NB4 (cell line): ENCODE results near the gene PPFIBP2.

Source experiments
- DNase-seq: peaks from one replicate; pipeline ENCODE4 v3.0.0; 2010; ENCODE audit warnings: low read depth
- H3K4me3 ChIP-seq: one replicate; pipeline ENCODE4 v1.5.1; 2011; ENCODE audit warnings: mild to moderate bottlenecking, low read depth, low read length, moderate library complexity
- MAX ChIP-seq: IDR thresholded peaks from 2 replicates; pipeline ENCODE4 v1.6.1; 2011; ENCODE audit warnings: low read depth, low read length
- MYC ChIP-seq: IDR thresholded peaks from 2 replicates; pipeline ENCODE4 v1.6.1; 2011; ENCODE audit warnings: low read depth, low read length
- POLR2A ChIP-seq: IDR thresholded peaks from 2 replicates; pipeline ENCODE4 v1.6.1; 2011; ENCODE audit warnings: mild to moderate bottlenecking; ENCODE audit not compliant: insufficient read length; ENCODE audit errors: extremely low read depth
- TF ChIP-seq, protein P1 (sequence below): IDR thresholded peaks from one replicate; pipeline ENCODE4 v1.5.1; 2012; ENCODE audit warnings: low read depth, low read length

PPFIBP2 gene

GRCh38 chr11:7547687-7548086, 33.9 kb downstream of the PPFIBP2 start:
- DNase-seq = no peak
- H3K4me3 ChIP-seq = no peak overlapping the region
- no peak for TF ChIP-seq MYC
- no peak for TF ChIP-seq POLR2A
- TF ChIP-seq, protein P1, sequence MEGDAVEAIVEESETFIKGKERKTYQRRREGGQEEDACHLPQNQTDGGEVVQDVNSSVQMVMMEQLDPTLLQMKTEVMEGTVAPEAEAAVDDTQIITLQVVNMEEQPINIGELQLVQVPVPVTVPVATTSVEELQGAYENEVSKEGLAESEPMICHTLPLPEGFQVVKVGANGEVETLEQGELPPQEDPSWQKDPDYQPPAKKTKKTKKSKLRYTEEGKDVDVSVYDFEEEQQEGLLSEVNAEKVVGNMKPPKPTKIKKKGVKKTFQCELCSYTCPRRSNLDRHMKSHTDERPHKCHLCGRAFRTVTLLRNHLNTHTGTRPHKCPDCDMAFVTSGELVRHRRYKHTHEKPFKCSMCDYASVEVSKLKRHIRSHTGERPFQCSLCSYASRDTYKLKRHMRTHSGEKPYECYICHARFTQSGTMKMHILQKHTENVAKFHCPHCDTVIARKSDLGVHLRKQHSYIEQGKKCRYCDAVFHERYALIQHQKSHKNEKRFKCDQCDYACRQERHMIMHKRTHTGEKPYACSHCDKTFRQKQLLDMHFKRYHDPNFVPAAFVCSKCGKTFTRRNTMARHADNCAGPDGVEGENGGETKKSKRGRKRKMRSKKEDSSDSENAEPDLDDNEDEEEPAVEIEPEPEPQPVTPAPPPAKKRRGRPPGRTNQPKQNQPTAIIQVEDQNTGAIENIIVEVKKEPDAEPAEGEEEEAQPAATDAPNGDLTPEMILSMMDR = no peak

GRCh38 chr11:7548659-7549274, 35.0 kb downstream of the PPFIBP2 start:
- peak; percentile 35 for DNase-seq
- TF ChIP-seq POLR2A (no peak), MYC (no peak), MAX (no peak)
- TF ChIP-seq, protein P1 = peak; percentile 45

DNA sequence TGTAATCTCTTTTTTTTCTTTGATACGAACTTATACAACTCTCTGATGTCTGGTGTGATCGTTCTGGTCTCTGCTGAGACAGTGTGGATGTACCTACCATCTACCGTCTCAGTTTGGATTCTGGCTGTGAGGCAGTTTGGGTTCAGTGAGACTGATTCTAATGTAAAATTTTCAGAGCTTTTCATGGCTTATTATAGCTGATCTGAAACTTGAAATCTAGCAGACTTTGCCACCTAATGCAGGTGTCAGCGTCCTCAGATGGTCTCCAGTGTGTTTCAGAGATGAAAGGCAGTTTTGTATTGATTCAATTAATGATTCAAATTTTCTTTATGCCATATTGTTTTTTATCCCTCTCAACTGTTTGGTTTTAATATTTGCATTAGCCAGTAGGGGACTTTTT, 35.9 kb downstream of the PPFIBP2 start:
- TF ChIP-seq, protein P1 = no peak
- no peak for TF ChIP-seq MAX
- TF ChIP-seq POLR2A = no peak
- TF ChIP-seq MYC = no peak
- DNase-seq = no peak
- H3K4me3 ChIP-seq = no peak overlapping the region

More at GRCh38 chr11:7548659-7549274, 35.0 kb downstream of the PPFIBP2 start:
- H3K4me3 ChIP-seq = no peak overlapping the region

- TF ChIP-seq MAX (no peak), POLR2A (no peak), MYC (no peak)
- TF ChIP-seq, protein P1 = no peak
- no peak overlapping the region for H3K4me3 ChIP-seq
Measured at GRCh38 chr11:7551571-7551970, 37.8 kb downstream of the PPFIBP2 start.

DNA sequence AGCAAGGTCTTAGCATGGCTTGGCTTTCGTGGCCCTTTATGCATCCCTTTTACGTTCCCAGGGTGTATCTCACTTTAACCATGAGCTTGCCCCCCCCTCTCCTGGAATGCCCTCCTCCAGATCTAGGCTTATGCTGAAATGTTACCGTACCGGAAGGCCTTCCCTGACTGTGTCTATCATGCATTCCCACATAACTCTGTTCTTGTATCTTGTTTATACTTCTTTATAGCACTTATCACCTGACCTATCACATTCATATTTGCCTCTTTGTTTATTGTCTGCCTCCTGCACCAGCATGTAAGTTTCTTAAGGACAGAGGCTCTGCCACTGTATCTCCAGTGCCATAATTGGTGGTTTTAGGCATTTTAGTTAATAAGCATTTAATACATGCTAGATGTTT, 38.9 kb downstream of the PPFIBP2 start:
- H3K4me3 ChIP-seq = no peak overlapping the region
- DNase-seq = no peak
- TF ChIP-seq MYC (no peak), POLR2A (no peak), MAX (no peak)
- TF ChIP-seq, protein P1 = no peak

More at GRCh38 chr11:7551571-7551970, 37.8 kb downstream of the PPFIBP2 start:
- DNase-seq = no peak

- no peak for DNase-seq
- no peak overlapping the region for H3K4me3 ChIP-seq
- TF ChIP-seq MAX (no peak), POLR2A (no peak), MYC (no peak)
- TF ChIP-seq, protein P1 = no peak
Measured at GRCh38 chr11:7555052-7555699, 41.4 kb downstream of the PPFIBP2 start.
